Limb (tissue), 2 donors: ENCODE results near the gene ADAT1.

ENCODE experiments used
- DNase-seq, 2 donors: peaks; one replicate each; pipeline ENCODE4 v3.0.0-alpha.2; 2016; ENCODE audit errors: extremely low spot score in 2 of 2

The ADAT1 gene

DNA sequence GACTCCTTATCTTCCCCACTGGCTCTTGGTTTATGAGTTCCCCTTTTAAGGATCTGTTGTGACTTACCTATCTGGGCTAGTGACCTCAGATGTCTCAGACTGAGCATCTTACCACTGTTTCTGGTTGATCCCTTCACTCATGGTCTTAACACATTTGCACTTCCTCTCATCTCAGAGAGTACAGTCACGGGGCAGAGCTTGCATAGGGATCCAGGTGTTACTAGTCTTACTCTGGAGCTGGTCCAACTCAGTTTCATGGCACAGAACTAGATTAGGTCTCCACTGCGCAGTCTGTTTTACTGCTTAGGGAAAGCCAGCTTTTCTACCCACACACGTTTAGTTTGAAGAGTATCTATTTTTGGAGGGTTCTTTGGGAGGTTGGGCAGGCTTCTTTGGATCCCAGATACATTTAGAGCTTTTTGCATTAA lies 46.7 kb downstream of the ADAT1 start:
- no peak for DNase-seq

- DNase-seq, result no peak
Measured at GRCh38 chr16:75575958-75576357, 47.1 kb downstream of the ADAT1 start.

DNA sequence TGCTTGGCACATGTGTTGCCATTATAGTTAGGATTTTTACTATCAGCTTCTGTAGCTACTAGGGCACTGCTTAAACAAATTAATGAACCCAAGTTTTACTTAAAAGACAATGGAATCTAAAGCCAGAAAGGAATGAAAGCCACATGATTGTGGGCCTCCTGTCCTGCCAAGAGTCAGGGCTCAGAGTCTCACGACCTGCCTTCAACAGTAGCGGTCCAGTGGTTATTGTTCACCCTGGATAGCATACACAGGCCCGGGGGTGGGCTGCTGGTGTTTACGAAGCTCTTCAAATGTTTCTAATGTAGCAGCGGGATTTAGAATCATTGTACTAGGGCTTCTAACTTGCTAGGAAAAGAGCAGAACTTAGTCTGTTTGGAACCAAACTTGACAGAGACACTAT lies 49.1 kb downstream of the ADAT1 start:
- DNase-seq, result no peak

GRCh38 chr16:75572864-75573542 lies 50.1 kb downstream of the ADAT1 start:
- DNase-seq, result no peak

- DNase-seq, result no peak
Measured at GRCh38 chr16:75570396-75571065, 52.5 kb downstream of the ADAT1 start.

DNA sequence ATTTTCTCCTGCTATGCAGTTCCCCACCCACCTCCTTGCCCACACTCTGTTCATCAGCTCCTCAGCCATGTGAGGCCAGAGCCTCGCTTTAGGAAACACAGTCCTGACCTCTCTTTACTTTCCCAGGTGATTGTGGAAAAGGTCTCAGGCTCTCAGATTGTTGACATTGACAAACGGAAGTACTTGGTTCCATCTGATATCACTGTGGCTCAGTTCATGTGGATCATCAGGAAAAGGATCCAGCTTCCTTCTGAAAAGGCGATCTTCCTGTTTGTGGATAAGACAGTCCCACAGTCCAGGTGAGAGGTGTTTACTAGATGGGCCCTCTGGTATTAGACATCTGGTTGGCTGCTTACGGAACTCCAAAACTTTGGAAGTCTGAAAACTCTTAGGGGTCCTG lies 55.2 kb downstream of the ADAT1 start:
- DNase-seq, result no peak

GRCh38 chr16:75566758-75567255 lies 56.3 kb downstream of the ADAT1 start:
- DNase-seq, result peak in 1 of 2 donors; percentile 54

GRCh38 chr16:75566040-75566757 lies 56.9 kb downstream of the ADAT1 start, which contains the start of gene GABARAPL2:
TSS of gene GABARAPL2 (plus strand) at chr16:75566379. CDS start at chr16:75566487, 108 bp downstream.
- DNase-seq, result peak; percentile 73 to 96

DNA sequence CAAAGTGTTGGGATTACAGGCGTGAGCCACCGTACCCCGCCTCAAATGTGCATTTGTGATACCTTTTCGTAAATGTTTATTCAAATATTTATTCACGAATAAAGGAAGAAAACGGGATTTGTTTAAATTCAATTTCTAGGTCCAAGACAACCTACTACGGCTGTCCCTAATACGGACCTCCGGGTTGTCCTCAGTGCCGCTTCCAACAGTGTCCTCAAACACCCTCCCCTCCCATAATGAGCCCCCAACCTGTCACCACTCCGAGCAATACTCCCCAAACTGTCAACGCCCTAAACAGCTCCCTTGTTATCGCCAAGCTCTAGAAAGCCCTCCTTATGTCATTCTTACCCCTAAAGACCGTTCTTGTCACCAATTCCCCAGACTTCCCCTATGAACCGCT lies 57.4 kb downstream of the ADAT1 start:
- no peak for DNase-seq

- peak in 1 of 2 donors; percentile 7 for DNase-seq
Measured at GRCh38 chr16:75559564-75560372, 63.3 kb downstream of the ADAT1 start.

DNA sequence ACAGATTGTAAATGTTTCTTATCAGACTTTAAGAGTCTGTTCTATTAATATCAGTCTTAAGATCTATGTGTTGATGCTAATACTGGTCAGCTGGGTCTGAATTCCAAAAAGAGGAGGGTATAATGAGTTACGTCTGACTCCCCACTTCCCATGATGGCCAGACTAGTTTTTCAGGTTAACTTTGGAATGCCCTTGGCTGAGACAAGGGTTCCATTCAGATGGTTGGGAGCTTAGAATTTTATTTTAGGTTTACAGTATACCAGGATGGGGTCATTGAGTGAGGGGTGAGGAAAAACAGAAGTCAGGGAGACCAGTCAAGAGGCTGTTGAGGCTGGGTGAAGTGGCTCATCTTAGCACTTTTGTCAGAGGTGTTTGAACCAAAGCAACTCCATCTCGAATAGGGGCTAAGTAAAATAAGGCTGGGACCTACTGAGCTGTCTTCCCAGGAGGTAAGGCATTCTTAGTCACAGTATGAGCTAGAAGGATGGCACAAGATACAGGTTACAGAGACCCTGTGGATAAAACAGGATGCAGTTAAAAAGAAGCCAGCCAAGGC lies 64.2 kb downstream of the ADAT1 start:
- DNase-seq, result no peak

DNA sequence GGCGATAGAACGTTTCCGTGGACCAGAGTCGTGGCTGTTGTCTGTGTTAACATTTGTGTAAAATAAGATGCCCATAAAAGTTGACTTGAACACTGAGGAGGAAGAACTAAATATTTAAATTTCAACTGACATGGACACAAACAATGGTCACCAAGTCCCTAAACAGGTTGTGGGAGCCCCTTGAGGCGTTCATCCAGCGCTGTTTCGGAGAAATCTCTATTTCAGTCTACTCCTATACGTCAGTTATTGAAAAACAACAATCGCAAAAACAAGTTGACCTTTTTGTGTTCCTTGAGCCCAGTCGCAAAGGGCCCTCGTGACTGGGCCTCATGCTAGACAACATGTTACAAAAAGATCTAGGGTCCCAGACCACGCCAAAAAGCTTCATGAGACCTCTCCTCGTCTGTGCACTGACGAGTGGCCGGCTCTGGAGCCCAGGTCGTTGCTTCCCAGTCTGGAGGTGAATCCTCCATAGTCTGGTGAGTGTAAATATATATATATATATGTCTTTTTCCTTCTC lies 66.6 kb downstream of the ADAT1 start:
- DNase-seq, result no peak

GRCh38 chr16:75555707-75556430 lies 67.2 kb downstream of the ADAT1 start, which contains the start of gene TMEM231:
TSS of gene TMEM231 (minus strand) at chr16:75556252. CDS start at chr16:75556209, 43 bp downstream.
- peak; percentile 96 to 97 for DNase-seq

DNA sequence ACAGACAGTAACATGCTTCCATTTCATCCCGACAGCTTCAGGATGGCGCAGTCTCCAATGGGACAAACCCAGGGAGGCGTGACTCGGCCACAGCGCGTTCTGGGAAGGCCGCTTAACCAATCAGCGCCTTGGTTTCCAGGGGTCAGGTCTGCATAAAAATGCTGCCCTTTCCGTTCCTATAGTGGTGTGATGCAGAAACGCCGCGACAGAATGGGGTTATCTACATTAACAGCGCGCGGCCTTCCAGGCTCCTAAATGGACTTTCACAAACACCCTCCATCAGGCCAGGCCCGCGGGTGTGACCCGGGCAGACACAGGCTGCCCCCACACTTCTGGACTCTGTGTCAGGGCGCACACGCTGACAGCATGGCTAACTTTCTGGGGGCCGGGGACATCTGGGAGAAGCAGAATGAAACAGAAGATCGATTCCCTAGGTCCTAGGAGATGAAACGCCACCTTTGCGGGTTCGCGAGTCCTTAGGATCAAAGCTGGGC lies 67.8 kb downstream of the ADAT1 start:
- peak; percentile 77 to 80 for DNase-seq

DNA sequence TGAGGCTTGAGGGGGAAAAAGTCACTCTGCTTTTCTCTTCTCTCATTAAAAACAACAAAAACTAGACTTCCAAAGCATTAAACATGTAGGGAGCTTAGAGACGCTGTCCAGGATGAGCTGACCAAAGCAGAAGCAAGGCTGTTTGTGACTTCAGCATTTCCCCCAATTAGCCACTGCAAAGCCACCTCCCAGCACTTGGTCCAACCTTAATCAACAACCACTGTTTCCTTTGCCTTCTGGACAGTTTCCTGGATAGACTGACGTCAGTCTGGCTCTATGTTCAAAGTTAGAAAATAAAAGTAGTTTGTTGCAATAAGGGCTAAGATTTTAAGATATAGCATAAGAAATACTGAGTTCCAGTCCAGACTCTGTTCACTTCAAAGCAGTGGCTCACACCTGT lies 70.1 kb downstream of the ADAT1 start:
- no peak for DNase-seq

DNA sequence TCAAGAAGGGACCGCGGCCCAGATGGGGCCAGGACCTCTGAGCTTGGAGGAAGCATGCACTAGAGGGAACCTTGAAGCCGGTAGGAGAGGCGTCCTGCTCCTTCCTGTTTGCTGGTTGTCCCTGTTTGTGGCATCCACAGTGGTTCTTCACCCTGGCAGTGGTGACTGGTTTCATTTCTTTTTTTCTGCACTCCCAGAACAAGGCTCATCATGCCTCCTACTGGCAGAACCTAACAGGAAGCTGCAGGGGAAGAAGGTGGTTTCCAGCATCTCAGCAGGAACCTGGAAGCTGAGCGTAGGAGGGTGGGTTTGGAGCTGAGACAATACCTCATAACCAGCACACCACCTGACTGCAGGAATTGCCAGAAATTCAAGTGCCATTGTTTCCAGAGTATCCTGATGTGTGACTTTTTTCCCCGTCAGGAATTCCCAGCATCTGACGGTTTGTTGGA lies 72.8 kb downstream of the ADAT1 start:
- DNase-seq, result no peak
